ENCODE measurements around the gene MCM7. TPM values are rescaled to one million over a fixed set of nuclear protein-coding genes. Genes with fewer than 3 reads are reported as not detected.

The MCM7 gene
- total and polyA plus RNA-seq, 2 of the 13 experiments (the other 11 are each of a cell fraction or from before 2014, with no cell fraction given), result 84.5 to 214 TPM

- TF ChIP-seq HNF1B (CRISPR knock-in tag; IDR thresholded peaks at IDR 0.05) (peak; percentile 80), CHD2 (IDR thresholded peaks at IDR 0.05; ENCODE audit: low read depth, low read length) (no peak), NAIF1 (CRISPR knock-in tag; IDR thresholded peaks at IDR 0.05; ENCODE audit: borderline replicate concordance) (peak; percentile 58; the same call in 1 of the 2 replicates), CREB1 (IDR thresholded peaks at IDR 0.05) (no peak), CREB1 (CRISPR knock-in tag; IDR thresholded peaks at IDR 0.05) (no peak), MEIS2 (CRISPR knock-in tag; IDR thresholded peaks at IDR 0.05) (0 out of 2 replicates have a peak, but pooled peaks have one; percentile 29), ZFP36L2 (CRISPR knock-in tag; IDR thresholded peaks at IDR 0.05) (no peak), MAFG (CRISPR knock-in tag; IDR thresholded peaks at IDR 0.05) (no peak), YEATS4 (CRISPR knock-in tag; IDR thresholded peaks at IDR 0.05; ENCODE audit: borderline replicate concordance) (peak; percentile 83), ZNF331 (CRISPR knock-in tag; IDR thresholded peaks at IDR 0.05) (no peak), ZNF274 (CRISPR knock-in tag; IDR thresholded peaks at IDR 0.05) (no peak), GMEB2 (CRISPR knock-in tag; IDR thresholded peaks at IDR 0.05; ENCODE audit: low read depth) (no peak), ZNF430 (CRISPR knock-in tag; IDR thresholded peaks at IDR 0.05) (peak; percentile 52; the same call in 1 of the 2 replicates), SOX13 (IDR thresholded peaks at IDR 0.05) (no peak), SOX13 (CRISPR knock-in tag; conservative IDR thresholded peaks at IDR 0.05 in 1 of 2, IDR thresholded peaks at IDR 0.05 in 1 of 2) (no peak), TP53 (CRISPR knock-in tag; conservative IDR thresholded peaks at IDR 0.05) (0 out of 2 replicates have a peak, but pooled peaks have one; percentile 64), FLYWCH1 (CRISPR knock-in tag; IDR thresholded peaks at IDR 0.05) (no peak), ZNF569 (CRISPR knock-in tag; IDR thresholded peaks at IDR 0.05; ENCODE audit: borderline replicate concordance) (no peak), THYN1 (CRISPR knock-in tag; IDR thresholded peaks at IDR 0.05; ENCODE audit: borderline replicate concordance, low read depth) (no peak), SMC3 (IDR thresholded peaks at IDR 0.05; ENCODE audit: low read length) (no peak), ZNF335 (CRISPR knock-in tag; IDR thresholded peaks at IDR 0.05) (0 out of 2 replicates have a peak, but pooled peaks have one; percentile 50), ZNF343 (CRISPR knock-in tag; IDR thresholded peaks at IDR 0.05) (peak; percentile 23; the same call in 1 of the 2 replicates), HOXD1 (CRISPR knock-in tag; IDR thresholded peaks at IDR 0.05) (0 out of 2 replicates have a peak, but pooled peaks have one; percentile 53), TGIF2 (CRISPR knock-in tag; IDR thresholded peaks at IDR 0.05) (peak; percentile 83; the same call in 1 of the 2 replicates), ZNF263 (CRISPR knock-in tag; IDR thresholded peaks at IDR 0.05) (peak; percentile 57), HOXA9 (CRISPR knock-in tag; IDR thresholded peaks at IDR 0.05; ENCODE audit: borderline replicate concordance) (no peak), IRX3 (CRISPR knock-in tag; IDR thresholded peaks at IDR 0.05; ENCODE audit: borderline replicate concordance, low read depth) (no peak), SOX6 (IDR thresholded peaks at IDR 0.05) (no peak), SOX6 (CRISPR knock-in tag; IDR thresholded peaks at IDR 0.05) (no peak), KLF12 (CRISPR knock-in tag; IDR thresholded peaks at IDR 0.05; ENCODE audit: borderline replicate concordance) (peak; percentile 90)
Observed at GRCh38 chr7:100119072-100119969, 18.1 kb upstream of the MCM7 start, which contains the start of the genes CNPY4 and TAF6 (continued).

Data from HepG2 (cell line).